ENCODE measurements around the gene CYP3A7. TPM values are rescaled to one million over a fixed set of nuclear protein-coding genes. Genes with fewer than 3 reads are reported as not detected.
"Not testable (repeated sequence)": the region's sequence is repeated elsewhere in the genome, so short reads cannot be mapped to it uniquely, and the experiment has no call there.

The CYP3A7 gene
- total and polyA plus RNA-seq, 12 donors: not detected

GRCh38 chr7:99668541-99668940 is 66.5 kb downstream of the CYP3A7 start:
- intact Hi-C loops (cut with DNase I): loop anchor here in 1 of 10 donors (10.0 kb wide), 1 partner anchor 56 kb away; no protein-coding TSS in a partner anchor
- no peak for DNase-seq
- H3K36me3 ChIP-seq: peaks cover 0 to 4% (median 0%) of the 10 kb centered on the region in 9 donors
- H3K27ac ChIP-seq: no peak overlapping the region
- WGBS, 2 donors: 95 to 97% methylated on average over 8 of the region's 8 CpGs
- H3K4me3 ChIP-seq: no peak overlapping the region
- TF ChIP-seq CTCF (IDR thresholded peaks at IDR 0.05): no peak
- H3K27me3 ChIP-seq: no peaks in the 10 kb centered on the region
- ATAC-seq: no peak
- peaks cover 0 to 7% (median 0%) of the 10 kb centered on the region in 9 donors for H3K4me1 ChIP-seq
- no peaks in the 10 kb centered on the region for H3K9me3 ChIP-seq

- peaks cover 0 to 11% (median 0%) of the 10 kb centered on the region in 9 donors for H3K36me3 ChIP-seq
- H3K9me3 ChIP-seq: no peaks in the 10 kb centered on the region
- H3K27ac ChIP-seq: no peak overlapping the region
- DNase-seq: no peak
- H3K4me3 ChIP-seq: no peak overlapping the region
- 69 to 77% methylated on average over 2 of the region's 2 CpGs for WGBS, 2 donors
- ATAC-seq: no peak
- no peaks in the 10 kb centered on the region for H3K27me3 ChIP-seq
- TF ChIP-seq CTCF (IDR thresholded peaks at IDR 0.05): no peak
- peaks cover 0 to 7% (median 0%) of the 10 kb centered on the region in 9 donors for H3K4me1 ChIP-seq
- intact Hi-C loops (cut with DNase I): loop anchor here in 1 of 10 donors (10.0 kb wide), 1 partner anchor 58 kb away; no protein-coding TSS in a partner anchor
Measured at GRCh38 chr7:99667179-99667578, 67.8 kb downstream of the CYP3A7 start.

- peaks cover 0 to 17% (median 0%) of the 10 kb centered on the region in 9 donors for H3K36me3 ChIP-seq
- no peak overlapping the region for H3K27ac ChIP-seq
- no peak for TF ChIP-seq CTCF (IDR thresholded peaks at IDR 0.05)
- no peaks in the 10 kb centered on the region for H3K9me3 ChIP-seq
- 85 to 94% methylated on average over 1 of the region's 1 CpG for WGBS, 2 donors
- peaks cover 0 to 7% (median 0%) of the 10 kb centered on the region in 9 donors for H3K4me1 ChIP-seq
- DNase-seq: no peak
- H3K27me3 ChIP-seq: no peaks in the 10 kb centered on the region
- H3K4me3 ChIP-seq: no peak overlapping the region
- intact Hi-C loops (cut with DNase I): loop anchor here in 1 of 10 donors (10.0 kb wide), 1 partner anchor 59 kb away; no protein-coding TSS in a partner anchor
- ATAC-seq: no peak
Measured at GRCh38 chr7:99666013-99666395, 69.0 kb downstream of the CYP3A7 start.

GRCh38 chr7:99665312-99666012 is 69.5 kb downstream of the CYP3A7 start:
- no peak overlapping the region for H3K4me3 ChIP-seq
- DNase-seq (no peak), ATAC-seq (no peak)
- TF ChIP-seq CTCF (IDR thresholded peaks at IDR 0.05): no peak
- peaks cover 0 to 19% (median 0%) of the 10 kb centered on the region in 9 donors for H3K36me3 ChIP-seq
- WGBS, 2 donors: 94% methylated on average over 3 of the region's 3 CpGs
- H3K27ac ChIP-seq: no peak overlapping the region
- no peaks in the 10 kb centered on the region for H3K9me3 ChIP-seq
- peaks cover 0 to 7% (median 0%) of the 10 kb centered on the region in 9 donors for H3K4me1 ChIP-seq
- intact Hi-C loops (cut with DNase I): loop anchor here in 1 of 10 donors (10.0 kb wide), 1 partner anchor 59 kb away; no protein-coding TSS in a partner anchor
- no peaks in the 10 kb centered on the region for H3K27me3 ChIP-seq

GRCh38 chr7:99657879-99658278 is 77.1 kb downstream of the CYP3A7 start:
- intact Hi-C loops (cut with DNase I); H3K27me3 ChIP-seq; DNase-seq; H3K4me3 ChIP-seq; ATAC-seq; H3K27ac ChIP-seq; H3K4me1 ChIP-seq: not testable (repeated sequence)
- Histone ChIP-seq H3K36me3 (peaks cover 0 to 11% (median 0%) of the 10 kb centered on the region in 9 donors), H3K9me3 (peaks cover 0 to 24% (median 0%) of the 10 kb centered on the region in 11 donors)
- WGBS, 2 donors: 96% methylated on average over 5 of the region's 5 CpGs

Measured in heart right ventricle (tissue), 16 donors.